ENCODE data around the gene P3R3URF. TPM values are rescaled to one million over a fixed set of nuclear protein-coding genes. Genes with fewer than 3 reads are reported as not detected.
A peak's percentile ranks its signal among the peaks of the same experiment; 100 is the strongest.

P3R3URF gene
- polyA plus RNA-seq, 3 donors: not detected

DNA sequence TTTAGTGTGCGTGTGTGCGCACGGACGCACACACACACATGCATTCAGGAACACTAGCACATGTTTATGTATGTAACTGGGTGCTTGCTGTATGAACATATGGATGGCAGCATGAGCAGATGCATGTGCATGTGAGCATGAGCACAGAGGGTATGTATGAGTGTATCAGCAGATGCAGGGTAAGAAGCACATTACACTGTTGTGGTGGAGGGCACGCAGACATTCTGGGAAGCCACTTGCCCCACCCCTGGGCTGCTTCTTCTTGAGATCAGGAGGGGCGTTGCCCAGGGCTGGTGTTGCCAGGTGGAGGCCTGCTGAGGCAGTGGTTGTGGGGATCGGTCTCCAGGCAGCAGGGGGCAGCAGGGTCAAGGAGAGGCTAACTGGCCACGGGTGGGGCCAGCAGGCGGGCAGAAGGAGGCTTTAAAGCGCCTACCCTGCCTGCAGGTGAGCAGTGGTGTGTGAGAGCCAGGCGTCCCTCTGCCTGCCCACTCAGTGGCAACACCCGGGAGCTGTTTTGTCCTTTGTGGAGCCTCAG is 3.9 kb upstream of the P3R3URF start:
- Mint-ChIP-seq H3K4me3 (no peak overlapping the region), H3K27me3 (ENCODE audit: low read depth in 3 of 3) (peaks cover 0 to 3% (median 2%) of the 10 kb centered on the region in 3 donors), H3K36me3 (no peaks in the 10 kb centered on the region), H3K27ac (no peak overlapping the region), H3K9me3 (no peaks in the 10 kb centered on the region), H3K4me1 (peaks cover 16% of the 10 kb centered on the region)
- Histone ChIP-seq H3K9me3 (replicated peaks in 1 of 2; ENCODE audit: control insufficient read depth in 1 of 2, insufficient read depth in 1 of 2, low read length in 2 of 2) (no peaks in the 10 kb centered on the region), H3K4me2 (replicated peaks; ENCODE audit: extremely low read depth, low read length, poor library complexity, severe bottlenecking) (no peak overlapping the region), H4K20me1 (ENCODE audit: insufficient read depth, low read length) (no peaks in the 10 kb centered on the region), H3K27ac (ENCODE audit: low read depth in 1 of 2, low read length in 2 of 2) (no peak overlapping the region), H3K36me3 (replicated peaks in 1 of 2; ENCODE audit: control insufficient read depth in 1 of 2, insufficient read depth in 2 of 2, low read length in 2 of 2) (no peaks in the 10 kb centered on the region), H3K79me2 (ENCODE audit: insufficient read depth, low read length) (no peaks in the 10 kb centered on the region), H3K27me3 (ENCODE audit: control insufficient read depth in 2 of 2, insufficient read depth in 2 of 2, low read length in 2 of 2) (no peaks in the 10 kb centered on the region), H3K9ac (ENCODE audit: insufficient read depth, low read length, poor library complexity, severe bottlenecking) (no peak overlapping the region), H3K4me1 (ENCODE audit: control insufficient read depth in 1 of 2, insufficient read depth in 2 of 2, low read length in 2 of 2) (peaks cover 5 to 13% of the 10 kb centered on the region in 2 donors), H2AFZ (ENCODE audit: insufficient read depth, low read depth, low read length, poor library complexity, severe bottlenecking) (no peak overlapping the region), H3K4me3 (replicated peaks in 1 of 3; ENCODE audit: low read depth in 2 of 3, low read length in 3 of 3) (no peak overlapping the region)
- TF ChIP-seq, protein P1, sequence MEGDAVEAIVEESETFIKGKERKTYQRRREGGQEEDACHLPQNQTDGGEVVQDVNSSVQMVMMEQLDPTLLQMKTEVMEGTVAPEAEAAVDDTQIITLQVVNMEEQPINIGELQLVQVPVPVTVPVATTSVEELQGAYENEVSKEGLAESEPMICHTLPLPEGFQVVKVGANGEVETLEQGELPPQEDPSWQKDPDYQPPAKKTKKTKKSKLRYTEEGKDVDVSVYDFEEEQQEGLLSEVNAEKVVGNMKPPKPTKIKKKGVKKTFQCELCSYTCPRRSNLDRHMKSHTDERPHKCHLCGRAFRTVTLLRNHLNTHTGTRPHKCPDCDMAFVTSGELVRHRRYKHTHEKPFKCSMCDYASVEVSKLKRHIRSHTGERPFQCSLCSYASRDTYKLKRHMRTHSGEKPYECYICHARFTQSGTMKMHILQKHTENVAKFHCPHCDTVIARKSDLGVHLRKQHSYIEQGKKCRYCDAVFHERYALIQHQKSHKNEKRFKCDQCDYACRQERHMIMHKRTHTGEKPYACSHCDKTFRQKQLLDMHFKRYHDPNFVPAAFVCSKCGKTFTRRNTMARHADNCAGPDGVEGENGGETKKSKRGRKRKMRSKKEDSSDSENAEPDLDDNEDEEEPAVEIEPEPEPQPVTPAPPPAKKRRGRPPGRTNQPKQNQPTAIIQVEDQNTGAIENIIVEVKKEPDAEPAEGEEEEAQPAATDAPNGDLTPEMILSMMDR (IDR thresholded peaks at IDR 0.05): no peak
- DNase-seq: no peak
- 58% methylated on average over 6 of the region's 12 CpGs for WGBS (ENCODE audit: insufficient coverage)
- intact Hi-C loops (cut with micrococcal nuclease): no loop called here

DNA sequence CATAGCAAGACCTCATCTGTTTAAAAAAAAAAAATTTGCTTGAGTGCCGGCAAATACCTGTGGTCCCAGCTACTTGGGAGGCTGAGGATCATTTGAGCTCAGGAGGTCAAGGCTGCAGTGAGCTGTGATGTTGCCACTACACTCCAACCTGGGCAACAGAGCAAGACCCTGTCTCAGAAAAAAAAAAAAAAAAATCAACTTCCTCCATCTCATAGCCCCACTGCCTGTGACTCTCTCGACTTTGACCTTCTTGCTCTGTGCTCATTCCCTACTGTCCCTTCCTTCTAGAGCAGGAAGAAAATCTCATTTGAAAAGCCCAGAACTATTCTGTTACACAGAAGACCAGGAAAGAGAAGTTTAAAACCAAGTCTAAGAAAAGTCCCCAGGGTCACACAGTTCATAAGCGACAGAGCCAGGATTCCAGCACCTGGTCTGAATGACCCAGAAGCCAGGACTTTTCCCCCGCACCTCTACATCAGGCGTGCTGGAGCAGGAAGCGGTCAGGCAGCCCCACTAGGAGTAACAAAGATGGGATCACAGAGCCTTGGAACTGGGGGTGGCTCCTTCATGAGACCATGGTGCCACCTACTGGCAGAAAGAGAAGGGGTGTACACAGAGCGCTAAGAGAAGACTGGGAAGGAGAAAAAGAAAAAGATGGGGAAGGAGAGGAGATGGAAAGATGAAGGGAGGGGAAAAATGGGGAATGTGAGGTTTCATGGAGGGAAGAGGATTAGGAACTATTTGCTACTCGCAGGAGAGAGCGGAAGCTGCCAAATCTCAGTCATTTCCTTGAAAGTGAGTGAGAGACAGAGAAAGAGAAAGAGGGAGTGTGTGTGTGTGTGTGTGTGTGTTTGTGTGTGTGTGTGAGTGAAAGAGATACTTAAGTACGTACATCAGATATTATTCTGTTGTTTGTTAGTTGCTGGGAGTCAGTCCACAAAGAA is 3.1 kb upstream of the P3R3URF start:
- Mint-ChIP-seq H3K4me3 (no peak overlapping the region), H3K27me3 (ENCODE audit: low read depth in 3 of 3) (peaks cover 0 to 3% (median 2%) of the 10 kb centered on the region in 3 donors), H3K36me3 (no peaks in the 10 kb centered on the region), H3K27ac (no peak overlapping the region), H3K4me1 (peaks cover 11% of the 10 kb centered on the region), H3K9me3 (no peaks in the 10 kb centered on the region)
- Histone ChIP-seq H4K20me1 (ENCODE audit: insufficient read depth, low read length) (no peaks in the 10 kb centered on the region), H3K9ac (ENCODE audit: insufficient read depth, low read length, poor library complexity, severe bottlenecking) (no peak overlapping the region), H3K4me1 (ENCODE audit: control insufficient read depth in 1 of 2, insufficient read depth in 2 of 2, low read length in 2 of 2) (peaks cover 5 to 12% of the 10 kb centered on the region in 2 donors), H3K27me3 (ENCODE audit: control insufficient read depth in 2 of 2, insufficient read depth in 2 of 2, low read length in 2 of 2) (no peaks in the 10 kb centered on the region), H3K36me3 (replicated peaks in 1 of 2; ENCODE audit: control insufficient read depth in 1 of 2, insufficient read depth in 2 of 2, low read length in 2 of 2) (no peaks in the 10 kb centered on the region), H3K4me3 (replicated peaks in 1 of 3; ENCODE audit: low read depth in 2 of 3, low read length in 3 of 3) (no peak overlapping the region), H3K79me2 (ENCODE audit: insufficient read depth, low read length) (no peaks in the 10 kb centered on the region), H3K4me2 (replicated peaks; ENCODE audit: extremely low read depth, low read length, poor library complexity, severe bottlenecking) (no peak overlapping the region), H3K9me3 (replicated peaks in 1 of 2; ENCODE audit: control insufficient read depth in 1 of 2, insufficient read depth in 1 of 2, low read length in 2 of 2) (no peaks in the 10 kb centered on the region), H2AFZ (ENCODE audit: insufficient read depth, low read depth, low read length, poor library complexity, severe bottlenecking) (peak overlapping the region; percentile 49), H3K27ac (ENCODE audit: low read depth in 1 of 2, low read length in 2 of 2) (no peak overlapping the region)
- 16% methylated on average over 7 of the region's 10 CpGs for WGBS (ENCODE audit: insufficient coverage)
- peak; percentile 53 to 64 (median 64) for DNase-seq
- TF ChIP-seq, protein P1 (IDR thresholded peaks at IDR 0.05): peak; percentile 88
- intact Hi-C loops (cut with micrococcal nuclease): loop anchor here (1.0 kb wide), 1 partner anchor 142 kb away; no protein-coding TSS in a partner anchor
